ENCODE data around the gene BEX4. TPM values are rescaled to one million over a fixed set of nuclear protein-coding genes. Genes with fewer than 3 reads are reported as not detected.
"Not testable (repeated sequence)": the region's sequence is repeated elsewhere in the genome, so short reads cannot be mapped to it uniquely, and the experiment has no call there.

Gene BEX4
- total and polyA plus RNA-seq, 4 donors = 30.0 to 66.6 (median 42.0) TPM

- H3K27ac ChIP-seq (ENCODE audit: low read depth in 1 of 2, low read length in 1 of 2) = no peak overlapping the region
- DNase-seq (no peak), ATAC-seq (ENCODE audit: insufficient read depth, low FRiP score) (no peak)
- WGBS, 2 donors = 76 to 86% methylated on average over 1 of the region's 1 CpG
- no peak overlapping the region for H3K9ac ChIP-seq (ENCODE audit: insufficient read depth in 1 of 2, low read length in 2 of 2)
- no peak overlapping the region for H3K4me3 ChIP-seq
- peaks cover 0 to 2% (median 0%) of the 10 kb centered on the region in 5 donors for H3K4me1 ChIP-seq (ENCODE audit: control insufficient read depth in 5 of 5, insufficient read depth in 5 of 5, low read length in 5 of 5)
- no peaks in the 10 kb centered on the region for H3K9me3 ChIP-seq (ENCODE audit: control insufficient read depth in 4 of 4, insufficient read depth in 3 of 4, low read length in 3 of 4)
- peaks cover 0 to 32% (median 22%) of the 10 kb centered on the region in 3 donors for H3K27me3 ChIP-seq (ENCODE audit: control insufficient read depth in 3 of 3, insufficient read depth in 3 of 3, low read length in 2 of 3)
- H3K36me3 ChIP-seq (ENCODE audit: control insufficient read depth in 4 of 4, insufficient read depth in 4 of 4, low read length in 4 of 4) = no peaks in the 10 kb centered on the region
- TF ChIP-seq CTCF (IDR thresholded peaks at IDR 0.05; ENCODE audit: control extremely low read depth, extremely low read depth) = no peak
These were observed 26.9 kb upstream of the BEX4 start for GRCh38 chrX:103187953-103188475.

GRCh38 chrX:103197721-103198306 lies 17.1 kb upstream of the BEX4 start:
- Histone ChIP-seq H3K36me3 (ENCODE audit: control insufficient read depth in 4 of 4, insufficient read depth in 4 of 4, low read length in 4 of 4) (no peaks in the 10 kb centered on the region), H3K27me3 (ENCODE audit: control insufficient read depth in 3 of 3, insufficient read depth in 3 of 3, low read length in 2 of 3) (peaks cover 0 to 14% (median 13%) of the 10 kb centered on the region in 3 donors)
- no peak for DNase-seq

GRCh38 chrX:103198668-103199067 lies 16.2 kb upstream of the BEX4 start:
- not testable (repeated sequence) for ATAC-seq (ENCODE audit: insufficient read depth, low FRiP score); H3K36me3 ChIP-seq (ENCODE audit: control insufficient read depth in 4 of 4, insufficient read depth in 4 of 4, low read length in 4 of 4); H3K27ac ChIP-seq (ENCODE audit: low read depth in 1 of 2, low read length in 1 of 2); H3K9me3 ChIP-seq (ENCODE audit: control insufficient read depth in 4 of 4, insufficient read depth in 3 of 4, low read length in 3 of 4); H3K4me1 ChIP-seq (ENCODE audit: control insufficient read depth in 5 of 5, insufficient read depth in 5 of 5, low read length in 5 of 5); DNase-seq; H3K4me3 ChIP-seq; H3K9ac ChIP-seq (ENCODE audit: insufficient read depth in 1 of 2, low read length in 2 of 2)
- WGBS, 2 donors = 90 to 97% methylated on average over 4 of the region's 4 CpGs
- peaks cover 0 to 14% (median 13%) of the 10 kb centered on the region in 3 donors for H3K27me3 ChIP-seq (ENCODE audit: control insufficient read depth in 3 of 3, insufficient read depth in 3 of 3, low read length in 2 of 3)

More at GRCh38 chrX:103197721-103198306, 17.1 kb upstream of the BEX4 start:
- no peaks in the 10 kb centered on the region for H3K9me3 ChIP-seq (ENCODE audit: control insufficient read depth in 4 of 4, insufficient read depth in 3 of 4, low read length in 3 of 4)
- no peak overlapping the region for H3K4me3 ChIP-seq
- H3K9ac ChIP-seq (ENCODE audit: insufficient read depth in 1 of 2, low read length in 2 of 2) = no peak overlapping the region
- ATAC-seq (ENCODE audit: insufficient read depth, low FRiP score) = no peak
- TF ChIP-seq CTCF (IDR thresholded peaks at IDR 0.05; ENCODE audit: control extremely low read depth, extremely low read depth) = no peak
- no peaks in the 10 kb centered on the region for H3K4me1 ChIP-seq (ENCODE audit: control insufficient read depth in 5 of 5, insufficient read depth in 5 of 5, low read length in 5 of 5)
- WGBS, 2 donors = 66 to 73% methylated on average over 2 of the region's 2 CpGs
- no peak overlapping the region for H3K27ac ChIP-seq (ENCODE audit: low read depth in 1 of 2, low read length in 1 of 2)

GRCh38 chrX:103201041-103201440 lies 13.9 kb upstream of the BEX4 start:
- Histone ChIP-seq H3K4me3 (no peak overlapping the region), H3K36me3 (ENCODE audit: control insufficient read depth in 4 of 4, insufficient read depth in 4 of 4, low read length in 4 of 4) (no peaks in the 10 kb centered on the region), H3K9me3 (ENCODE audit: control insufficient read depth in 4 of 4, insufficient read depth in 3 of 4, low read length in 3 of 4) (no peaks in the 10 kb centered on the region), H3K4me1 (ENCODE audit: control insufficient read depth in 5 of 5, insufficient read depth in 5 of 5, low read length in 5 of 5) (no peaks in the 10 kb centered on the region), H3K27me3 (ENCODE audit: control insufficient read depth in 3 of 3, insufficient read depth in 3 of 3, low read length in 2 of 3) (peaks cover 0 to 12% (median 6%) of the 10 kb centered on the region in 3 donors), H3K27ac (ENCODE audit: low read depth in 1 of 2, low read length in 1 of 2) (no peak overlapping the region), H3K9ac (ENCODE audit: insufficient read depth in 1 of 2, low read length in 2 of 2) (no peak overlapping the region)
- ATAC-seq (ENCODE audit: insufficient read depth, low FRiP score) (no peak), DNase-seq (no peak)
- WGBS, 2 donors = 59 to 76% methylated on average over 3 of the region's 3 CpGs
- no peak for TF ChIP-seq CTCF (IDR thresholded peaks at IDR 0.05; ENCODE audit: control extremely low read depth, extremely low read depth)

Measured in lung (tissue), 12 donors.